Activated CD8-positive, alpha-beta T cell treated with anti-CD3 and anti-CD28 coated beads for 36 hours (primary cell): Measurements from ENCODE around the gene FAM110D. TPM values are rescaled to one million over a fixed set of nuclear protein-coding genes. Genes with fewer than 3 reads are reported as not detected.

Source experiments
- ATAC-seq: fragments of 200-7000 bp; cut with Tn5 transposase; one replicate; pipeline ENCODE4 v1.10.0; 2021; ENCODE audit warnings: mild to moderate bottlenecking, moderate library complexity
- CTCF ChIA-PET: fragments of 350-600 bp; sonication (Branson Sonifier 250); formaldehyde crosslinking; loops from one replicate; lab custom pipeline; 2021; ENCODE audit warnings: antibody characterized with exemption; lab: Charles Lee
- POLR2A ChIA-PET: fragments of 350-600 bp; sonication (Branson Sonifier 250); formaldehyde crosslinking; loops from one replicate; lab custom pipeline; 2021; ENCODE audit warnings: antibody characterized with exemption; lab: Charles Lee
- DNase-seq: peaks from one replicate; pipeline ENCODE4 v3.0.0-alpha.2; 2020
- H3K27ac Mint-ChIP-seq: one replicate; pipeline ENCODE4 v1.8.0; 2021; ENCODE audit warnings: mild to moderate bottlenecking, mixed read lengths
- H3K27me3 Mint-ChIP-seq: one replicate; pipeline ENCODE4 v1.8.0; 2021; ENCODE audit warnings: mixed read lengths
- H3K36me3 Mint-ChIP-seq: one replicate; pipeline ENCODE4 v1.8.0; 2021; ENCODE audit warnings: low read depth, mixed read lengths
- H3K4me1 Mint-ChIP-seq: one replicate; pipeline ENCODE4 v1.8.0; 2021; ENCODE audit warnings: low read depth, mixed read lengths
- H3K4me3 Mint-ChIP-seq: one replicate; pipeline ENCODE4 v1.8.0; 2021; ENCODE audit warnings: mild to moderate bottlenecking, moderate library complexity, mixed read lengths
- H3K9me3 Mint-ChIP-seq: one replicate; pipeline ENCODE4 v1.8.0; 2021; ENCODE audit warnings: mixed read lengths
- CTCF ChIP-seq: fragments of 200-600 bp; IDR thresholded peaks from one replicate; pipeline ENCODE4 v1.8.0; 2022; ENCODE audit warnings: antibody characterized with exemption, mild to moderate bottlenecking
- intact Hi-C: fragments of 100-400 bp; cut with micrococcal nuclease; formaldehyde crosslinking; loops from one replicate; pipeline ENCODE4 v1.10.0; 2022
- total RNA-seq, 2 experiments: library from RNA; stranded (reverse); gene quantifications; one replicate each; pipeline ENCODE4 v1.2.3, GENCODE V29; 2021

The FAM110D gene
- total RNA-seq, 2 experiments from 2014 or later: not detected

- Mint-ChIP-seq H3K27me3 (peaks cover 17% of the 10 kb centered on the region), H3K36me3 (no peaks in the 10 kb centered on the region), H3K4me1 (peaks cover 3% of the 10 kb centered on the region), H3K9me3 (no peaks in the 10 kb centered on the region), H3K4me3 (no peak overlapping the region), H3K27ac (no peak overlapping the region)
- no peak for DNase-seq
- CTCF ChIA-PET: interaction anchor here (1.6 to 1.9 kb wide), 2 partner anchors 9 to 52 kb away, joined by 4 to 13 read pairs; no protein-coding TSS in a partner anchor
- ATAC-seq: no peak
- intact Hi-C loops: no loop called here
- TF ChIP-seq CTCF: no peak
- POLR2A ChIA-PET: interaction anchor here (1.1 to 1.8 kb wide), 2 partner anchors 28 to 164 kb away, joined by 4 to 5 read pairs; no protein-coding TSS in a partner anchor
Measured at GRCh38 chr1:26153966-26154532, 4.8 kb upstream of the FAM110D start.

- Mint-ChIP-seq H3K4me1 (peaks cover 3% of the 10 kb centered on the region), H3K4me3 (no peak overlapping the region), H3K27ac (no peak overlapping the region), H3K36me3 (no peaks in the 10 kb centered on the region), H3K9me3 (no peaks in the 10 kb centered on the region), H3K27me3 (peaks cover 22% of the 10 kb centered on the region)
- no peak for TF ChIP-seq CTCF
- CTCF ChIA-PET: interaction anchor here (1.6 to 1.9 kb wide), 3 partner anchors 10 to 53 kb away, joined by 4 to 13 read pairs (median 7); partner anchors contain the start of gene ZNF593
- intact Hi-C loops: no loop called here
- DNase-seq (no peak), ATAC-seq (no peak)
- POLR2A ChIA-PET: interaction anchor here (1.1 to 1.8 kb wide), 2 partner anchors 28 to 164 kb away, joined by 4 to 5 read pairs; no protein-coding TSS in a partner anchor
Measured at GRCh38 chr1:26154750-26155149, 4.1 kb upstream of the FAM110D start.

GRCh38 chr1:26155370-26156284 is 3.3 kb upstream of the FAM110D start:
- Mint-ChIP-seq H3K9me3 (no peaks in the 10 kb centered on the region), H3K4me1 (peaks cover 3% of the 10 kb centered on the region), H3K27ac (no peak overlapping the region), H3K27me3 (peaks cover 22% of the 10 kb centered on the region), H3K36me3 (no peaks in the 10 kb centered on the region), H3K4me3 (no peak overlapping the region)
- ChIA-PET CTCF (interaction anchor here (0.8 to 3.1 kb wide), 5 partner anchors 10 to 54 kb away, joined by 3 to 25 read pairs (median 7); partner anchors contain the start of gene ZNF593), POLR2A (interaction anchor here (1.1 to 1.8 kb wide), 3 partner anchors 11 to 96 kb away, joined by 3 to 5 read pairs (median 3); no protein-coding TSS in a partner anchor)
- TF ChIP-seq CTCF: no peak
- ATAC-seq: no peak
- no peak for DNase-seq
- intact Hi-C loops: no loop called here

GRCh38 chr1:26156285-26157038 is 2.4 kb upstream of the FAM110D start:
- H3K27ac Mint-ChIP-seq: no peak overlapping the region
- H3K4me3 Mint-ChIP-seq: no peak overlapping the region
- TF ChIP-seq CTCF: no peak
- ChIA-PET CTCF (interaction anchor here (0.8 to 3.1 kb wide), 9 partner anchors 9 to 207 kb away, joined by 3 to 25 read pairs (median 3); partner anchors contain the start of gene ZNF593), POLR2A (interaction anchor here (1.1 to 1.2 kb wide), 4 partner anchors 9 to 97 kb away, joined by 3 read pairs; no protein-coding TSS in a partner anchor)
- peak; percentile 39 for ATAC-seq
- peaks cover 3% of the 10 kb centered on the region for H3K4me1 Mint-ChIP-seq
- intact Hi-C loops: no loop called here
- H3K27me3 Mint-ChIP-seq: peaks cover 25% of the 10 kb centered on the region
- no peak for DNase-seq
- H3K9me3 Mint-ChIP-seq: no peaks in the 10 kb centered on the region
- H3K36me3 Mint-ChIP-seq: no peaks in the 10 kb centered on the region
